Non-pigmented ciliary epithelial cell (primary cell): ENCODE measurements around the gene RNMT.
"Not testable (repeated sequence)": the region's sequence is repeated elsewhere in the genome, so short reads cannot be mapped to it uniquely, and the experiment has no call there.

ENCODE experiments used
- DNase-seq: peaks from one replicate; pipeline ENCODE4 v3.0.0-alpha.2; 2010; ENCODE audit warnings: low read depth

RNMT gene

GRCh38 chr18:13726232-13726971, at the start of gene RNMT, which contains the start of gene FAM210A:
TSS of gene RNMT (plus strand) at chr18:13726673. CDS start at chr18:13731518, 4,845 bp downstream.
TSS of gene FAM210A (minus strand) at chr18:13726558. CDS start at chr18:13682077, 44,481 bp downstream.
- DNase-seq, result peak; percentile 75

DNA sequence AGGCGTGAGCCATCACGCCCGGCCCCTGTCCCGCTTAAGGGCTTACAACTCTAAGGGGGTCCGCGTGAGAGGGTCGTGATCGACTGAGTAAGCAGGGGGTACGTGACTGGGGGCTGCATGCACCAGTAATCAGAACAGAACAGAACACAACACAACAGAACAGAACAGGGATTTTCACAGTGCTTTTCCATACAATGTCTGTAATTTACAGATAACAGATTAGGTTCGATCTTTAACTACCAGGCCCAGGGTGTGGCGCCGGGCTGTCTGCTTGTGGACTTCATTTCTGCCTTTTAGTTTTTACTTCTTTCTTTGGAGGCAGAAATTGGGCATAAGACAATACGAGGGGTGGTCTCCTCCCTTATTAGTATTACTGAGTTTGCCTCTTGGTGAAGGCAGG, 49.1 kb upstream of the RNMT start:
- DNase-seq, result not testable (repeated sequence)

- no peak for DNase-seq
These were observed 45.9 kb upstream of the RNMT start for GRCh38 chr18:13680612-13681011.

GRCh38 chr18:13681701-13682100, 44.8 kb upstream of the RNMT start:
- no peak for DNase-seq

- no peak for DNase-seq
These were observed 41.9 kb upstream of the RNMT start for GRCh38 chr18:13684546-13684945.

GRCh38 chr18:13688191-13689136, 38.0 kb upstream of the RNMT start:
- no peak for DNase-seq

DNA sequence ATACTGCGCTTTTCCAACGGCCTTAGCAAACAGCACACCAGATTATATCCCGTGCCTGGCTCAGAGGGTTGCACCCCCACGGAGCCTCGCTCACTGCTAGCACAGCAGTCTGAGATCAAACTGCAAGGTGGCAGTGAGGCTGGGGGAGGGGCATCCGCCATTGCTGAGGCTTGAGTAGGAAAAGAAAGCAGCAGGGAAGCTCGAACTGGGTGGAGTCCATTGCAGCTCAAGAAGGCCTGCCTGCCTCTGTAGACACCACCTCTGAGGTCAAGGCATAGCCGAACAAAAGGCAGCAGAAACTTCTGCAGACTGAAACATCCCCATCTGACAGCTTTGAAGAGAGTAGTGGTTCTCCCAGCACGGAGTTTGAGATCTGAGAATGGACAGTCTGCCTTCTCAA, 36.4 kb upstream of the RNMT start:
- DNase-seq, result not testable (repeated sequence)

DNA sequence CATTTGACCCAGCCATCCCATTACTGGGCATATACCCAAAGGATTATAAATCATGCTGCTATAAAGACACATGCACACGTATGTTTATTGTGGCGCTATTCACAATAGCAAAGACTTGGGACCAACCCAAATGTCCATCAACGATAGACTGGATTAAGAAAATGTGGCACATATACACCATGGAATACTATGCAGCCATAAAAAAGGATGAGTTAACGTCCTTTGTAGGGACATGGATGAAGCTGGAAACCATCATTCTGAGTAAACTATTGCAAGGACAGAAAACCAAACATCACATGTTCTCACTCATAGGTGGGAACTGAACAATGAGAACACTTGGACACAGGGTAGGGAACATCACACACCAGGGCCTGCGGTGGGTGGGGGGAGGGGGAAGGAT, 31.1 kb upstream of the RNMT start:
- DNase-seq, result not testable (repeated sequence)

- DNase-seq, result no peak
These were observed 29.5 kb upstream of the RNMT start for GRCh38 chr18:13696961-13697360.

DNA sequence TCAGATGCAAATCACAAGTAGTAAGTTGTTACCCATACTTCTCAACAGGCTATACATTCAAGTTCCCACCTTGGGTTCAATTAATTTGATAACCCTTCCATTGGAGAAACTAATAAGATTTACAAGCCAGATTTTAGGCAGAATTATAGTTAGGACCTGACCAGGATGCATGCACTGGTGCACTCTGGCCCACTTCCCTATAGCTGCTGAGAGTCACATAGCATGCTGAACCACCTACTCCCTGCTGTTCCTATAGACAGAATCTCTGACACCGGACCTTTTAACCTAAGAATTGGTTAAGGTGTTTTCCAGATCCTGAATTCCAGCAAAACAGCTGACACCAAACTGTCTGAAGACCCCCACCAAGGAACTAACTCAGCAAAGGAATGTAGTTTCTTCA, 26.3 kb upstream of the RNMT start:
- DNase-seq, result no peak

DNA sequence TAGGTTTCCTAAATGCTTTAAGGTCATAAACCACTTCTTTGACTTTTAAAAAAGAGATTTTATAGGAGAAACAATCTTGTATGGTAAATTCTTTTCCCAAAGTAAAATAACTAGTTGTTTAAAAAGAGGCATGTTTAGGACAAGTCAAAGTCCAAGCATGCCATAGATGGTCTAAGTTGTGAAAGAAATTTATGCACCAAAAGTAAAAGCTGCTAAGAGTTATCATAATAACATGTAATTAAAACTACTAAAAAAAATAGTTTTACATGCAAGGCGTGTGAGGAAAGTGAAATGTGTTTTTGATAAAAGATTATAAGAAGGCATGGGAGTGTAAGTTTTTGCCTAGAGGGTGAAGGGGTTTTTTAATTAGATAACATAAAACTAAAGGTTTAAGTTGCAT, 22.6 kb upstream of the RNMT start:
- no peak for DNase-seq

GRCh38 chr18:13710414-13710831, 16.1 kb upstream of the RNMT start:
- DNase-seq, result no peak

- DNase-seq, result no peak
These were observed 13.9 kb upstream of the RNMT start for GRCh38 chr18:13712400-13713131.

DNA sequence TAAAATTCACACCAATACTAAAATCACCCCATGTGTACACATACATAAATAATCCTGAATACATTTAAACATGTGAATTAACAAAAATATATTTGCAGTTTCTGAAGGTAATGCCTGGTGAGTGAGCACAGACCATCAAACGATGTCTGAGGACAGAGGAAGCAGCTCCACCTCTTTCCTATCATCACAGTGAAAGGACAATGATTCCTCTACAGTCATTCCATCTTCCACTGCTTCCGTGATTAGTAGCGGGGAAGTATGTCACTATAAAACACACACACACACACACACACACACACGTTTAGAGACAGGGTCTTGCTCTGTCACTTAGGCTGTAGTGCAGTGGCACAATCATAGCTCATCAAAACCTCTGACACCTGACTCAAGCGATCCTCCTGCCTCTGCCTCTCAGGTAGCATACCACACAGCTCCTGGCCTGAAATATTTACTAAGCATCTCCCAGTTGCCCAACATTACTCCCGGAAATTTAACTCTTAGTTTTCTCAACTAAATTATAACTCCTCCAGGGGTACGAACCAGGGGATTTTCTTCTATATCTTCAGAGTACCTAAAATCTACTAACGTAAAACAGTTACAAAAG, 12.9 kb upstream of the RNMT start:
- DNase-seq, result no peak

DNA sequence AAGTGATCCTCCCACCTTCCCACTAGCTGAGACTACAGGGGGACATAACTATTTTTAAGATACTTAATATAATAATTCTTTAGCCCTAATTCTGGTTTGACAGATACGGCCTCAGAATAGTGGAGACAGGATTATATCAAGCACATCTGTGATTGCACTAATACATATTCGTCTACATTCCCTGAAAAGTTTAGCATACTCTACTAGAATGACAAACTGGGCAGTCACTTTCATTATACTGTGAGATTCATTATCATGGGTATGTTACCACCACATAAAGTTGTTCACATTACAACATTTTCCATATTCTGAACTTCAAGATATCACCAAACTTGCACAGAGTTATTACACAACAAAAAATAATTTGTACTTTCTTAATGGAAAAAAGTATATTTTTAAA, 11.1 kb upstream of the RNMT start:
- no peak for DNase-seq

GRCh38 chr18:13716916-13717315, 9.6 kb upstream of the RNMT start:
- no peak for DNase-seq

DNA sequence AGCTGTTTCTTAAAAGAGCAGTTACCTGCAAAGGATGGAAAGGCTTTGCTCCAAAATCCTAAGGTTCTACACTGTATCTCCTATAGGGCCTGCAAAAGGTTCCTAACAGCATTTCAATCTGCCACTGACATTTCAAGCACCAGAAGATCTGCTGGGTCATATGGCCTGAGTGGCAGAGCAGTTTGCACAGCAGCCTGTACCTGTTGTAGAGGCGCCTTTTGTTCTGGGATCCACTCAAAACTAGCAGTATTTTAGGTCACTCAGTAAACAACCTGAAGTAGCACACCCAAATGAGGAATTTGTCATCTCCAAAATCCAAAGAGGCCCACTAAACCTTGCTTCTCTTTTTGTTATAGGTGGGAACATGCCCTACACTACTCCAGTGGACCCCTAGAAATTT, 6.3 kb upstream of the RNMT start:
- DNase-seq, result no peak

DNA sequence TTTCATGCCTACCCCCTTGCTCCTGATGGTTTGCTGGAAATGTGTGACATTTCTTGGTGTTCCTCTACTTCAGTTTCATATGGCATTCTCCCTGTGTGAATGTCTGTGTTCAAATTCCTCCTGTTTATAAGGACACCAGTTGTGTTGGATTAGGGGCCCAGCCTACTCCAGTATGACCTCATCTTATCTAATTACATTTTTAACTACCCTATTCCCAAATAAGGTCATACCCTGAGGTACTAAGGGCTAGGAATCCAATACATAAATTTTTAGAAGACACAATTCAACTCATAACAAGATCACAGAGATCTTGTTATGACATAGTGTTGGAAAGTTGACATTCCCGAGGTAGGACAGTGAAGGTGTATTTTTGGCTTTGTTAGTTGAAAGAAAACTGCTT, 5.6 kb upstream of the RNMT start:
- DNase-seq, result no peak

- no peak for DNase-seq
These were observed 774 bp upstream of the RNMT start for GRCh38 chr18:13725566-13726231.

GRCh38 chr18:13726972-13727331, 479 bp downstream of the RNMT start:
- DNase-seq, result no peak

- no peak for DNase-seq
These were observed 4.0 kb downstream of the RNMT start for GRCh38 chr18:13730481-13730880.
